HG02642 (cell line): ENCODE measurements around the gene SLC35E2B.
"Not testable (repeated sequence)": the region's sequence is repeated elsewhere in the genome, so short reads cannot be mapped to it uniquely, and the experiment has no call there.

Experiments
- ATAC-seq: cut with Tn5 transposase; IDR thresholded peaks from one replicate; pipeline ENCODE4 v1.9.1; 2021; ENCODE audit warnings: mild to moderate bottlenecking; ENCODE audit not compliant: unreplicated experiment, poor library complexity

SLC35E2B gene

GRCh38 chr1:1692714-1693647, at the start of gene SLC35E2B:
SLC35E2B (minus strand) TSS chr1:1692795; CDS start chr1:1676699, 16,096 bp downstream.
- peak; percentile 79 for ATAC-seq

GRCh38 chr1:1741013-1741412, 48.4 kb upstream of the SLC35E2B start:
- not testable (repeated sequence) for ATAC-seq

GRCh38 chr1:1738799-1739337, 46.3 kb upstream of the SLC35E2B start:
- not testable (repeated sequence) for ATAC-seq

GRCh38 chr1:1737675-1738590, 45.3 kb upstream of the SLC35E2B start:
- not testable (repeated sequence) for ATAC-seq

- ATAC-seq: no peak
Observed at GRCh38 chr1:1732381-1732780, 39.8 kb upstream of the SLC35E2B start.

- no peak for ATAC-seq
Observed at GRCh38 chr1:1730870-1731269, 38.3 kb upstream of the SLC35E2B start.

- ATAC-seq: not testable (repeated sequence)
Observed at GRCh38 chr1:1730230-1730629, 37.6 kb upstream of the SLC35E2B start.

- not testable (repeated sequence) for ATAC-seq
Observed at GRCh38 chr1:1729116-1729816, 36.7 kb upstream of the SLC35E2B start.

- not testable (repeated sequence) for ATAC-seq
Observed at GRCh38 chr1:1728308-1729005, 35.9 kb upstream of the SLC35E2B start.

- ATAC-seq: not testable (repeated sequence)
Observed at GRCh38 chr1:1727131-1727651, 34.6 kb upstream of the SLC35E2B start.

- ATAC-seq: not testable (repeated sequence)
Observed at GRCh38 chr1:1726088-1726487, 33.5 kb upstream of the SLC35E2B start.

GRCh38 chr1:1724035-1724864, 31.7 kb upstream of the SLC35E2B start, which contains the start of gene CDK11A:
CDK11A (minus strand) TSS chr1:1724357; CDS start chr1:1722818, 1,539 bp downstream.
- ATAC-seq: peak; percentile 91

GRCh38 chr1:1721201-1721600, 28.6 kb upstream of the SLC35E2B start:
- ATAC-seq: no peak

GRCh38 chr1:1715109-1715883, 22.7 kb upstream of the SLC35E2B start:
- ATAC-seq: not testable (repeated sequence)

- not testable (repeated sequence) for ATAC-seq
Observed at GRCh38 chr1:1707897-1708296, 15.3 kb upstream of the SLC35E2B start.

GRCh38 chr1:1707241-1707640, 14.6 kb upstream of the SLC35E2B start:
- not testable (repeated sequence) for ATAC-seq

- ATAC-seq: not testable (repeated sequence)
Observed at GRCh38 chr1:1705623-1706022, 13.0 kb upstream of the SLC35E2B start.
